Body of pancreas (tissue), 4 donors: ENCODE results near the gene NPAS2. TPM values are rescaled to one million over a fixed set of nuclear protein-coding genes. Genes with fewer than 3 reads are reported as not detected.

Experiments
- ATAC-seq: fragments of 150-250 bp; one replicate; pipeline ENCODE4 v1.9.1; 2016
- DNase-seq, 4 donors: peaks; one replicate each; pipeline ENCODE4 v3.0.0-alpha.2; 2019
- H3K27ac ChIP-seq, 4 donors: fragments of 200-600 bp; sonication (generic); 1 replicate in 3 of 4; 2 replicates in 1 of 4; pipeline versions ENCODE4 v1.5.1 to v1.6.1; 2016 to 2019; ENCODE audit warnings: mild to moderate bottlenecking in 1 of 4, mixed read lengths in 1 of 4, moderate library complexity in 1 of 4
- H3K27me3 ChIP-seq, 2 donors: fragments of 200-600 bp; sonication (generic); one replicate each; pipeline ENCODE4 v1.6.0; 2016; ENCODE audit warnings: mild to moderate bottlenecking in 1 of 2
- H3K36me3 ChIP-seq, 2 donors: fragments of 200-600 bp; sonication (generic); replicated peaks in 1 of 2; 2 replicates each; pipeline ENCODE4 v1.5.1; 2016; ENCODE audit warnings: low read depth in 2 of 2; ENCODE audit not compliant: insufficient read depth in 1 of 2
- H3K4me1 ChIP-seq: fragments of 200-600 bp; sonication (generic); one replicate; pipeline ENCODE4 v1.6.0; 2016
- H3K4me3 ChIP-seq, 2 donors: fragments of 200-600 bp; sonication (generic); 1 replicate in 1 of 2; 2 replicates in 1 of 2; pipeline ENCODE4 v1.5.1; 2016 to 2019
- H3K9me3 ChIP-seq, 3 donors: fragments of 200-600 bp; sonication (generic); 1 replicate in 2 of 3; 2 replicates in 1 of 3; pipeline ENCODE4 v1.5.1; 2016
- POLR2A ChIP-seq, 3 donors: fragments of 450-650 bp; IDR thresholded peaks; one replicate each; pipeline ENCODE4 v1.6.1; 2016; ENCODE audit warnings: antibody characterized with exemption in 3 of 3, mild to moderate bottlenecking in 2 of 3
- WGBS, 2 donors: methylation state at CpG; one replicate each; pipeline ENCODE4 v1.1.5; 2017; 5-methylcytosine and 5-hydroxymethylcytosine counted together
- intact Hi-C: fragments of 100-400 bp; cut with DNase I; formaldehyde crosslinking; loops from one replicate; pipeline ENCODE4 v1.15.1; 2023
- total RNA-seq, 2 donors: library from RNA; depleted of rRNA; stranded (reverse); fragments of >200 nt; gene quantifications; one replicate each; pipeline ENCODE4 v1.1.0, GENCODE V29; 2016
- TF ChIP-seq, protein P1 (sequence below), 7 experiments: fragments of 450-650 bp in 4 of 7; fragments of 200-600 bp in 3 of 7; sonication (generic) in 3 of 7; IDR thresholded peaks; one replicate each; pipeline ENCODE4 v1.5.1; 2016 to 2019; ENCODE audit warnings: antibody characterized with exemption in 7 of 7

Gene NPAS2
- total RNA-seq, 2 donors from 2014 or later: 32.7 to 51.7 TPM

DNA sequence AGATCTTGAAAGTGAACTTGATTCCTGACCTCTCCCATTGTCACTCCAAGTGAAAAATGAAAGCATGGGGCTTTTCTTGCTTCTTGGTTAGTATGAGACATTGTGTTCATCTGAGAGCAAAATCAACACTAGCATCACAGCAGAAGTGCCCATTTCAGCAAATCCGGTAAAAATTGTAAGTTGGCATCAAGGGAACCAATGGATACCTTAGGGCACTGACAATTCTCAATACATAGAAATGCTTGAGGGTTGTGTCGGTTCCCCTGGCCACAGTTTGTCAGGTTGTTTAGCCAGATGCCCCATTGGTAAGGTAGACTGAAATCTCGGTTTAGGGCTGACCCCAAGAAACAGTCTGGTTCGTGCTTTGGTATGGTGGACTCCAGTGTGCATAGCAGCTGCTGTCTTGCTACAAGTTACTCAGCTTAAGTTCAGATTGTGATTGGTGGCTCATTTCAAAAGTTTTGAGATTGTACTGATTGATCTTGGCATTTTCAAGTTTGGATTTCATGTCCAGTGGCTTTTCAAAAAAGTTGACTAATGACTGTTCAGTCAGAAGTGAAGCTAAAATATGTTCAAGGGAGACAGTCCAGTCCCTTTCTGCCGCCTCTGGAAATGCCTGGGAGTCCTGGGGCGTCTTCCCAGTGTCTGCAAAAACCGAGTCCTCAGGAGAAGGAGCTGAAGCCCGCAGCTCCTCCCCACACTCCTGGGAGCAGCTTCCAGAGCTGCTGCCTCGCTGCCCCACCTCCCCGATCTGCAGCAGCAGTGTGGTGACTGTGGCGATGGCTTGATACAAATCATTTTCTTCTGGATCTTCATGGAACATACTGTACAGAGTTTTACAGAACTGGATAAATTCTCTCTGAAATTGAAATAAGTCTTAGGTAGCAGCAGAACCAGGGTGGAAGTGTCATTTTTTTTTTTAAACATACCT is 187.7 kb downstream of the NPAS2 start:
- Histone ChIP-seq H3K4me1 (peaks cover 30% of the 10 kb centered on the region), H3K27ac (no peak overlapping the region)

DNA sequence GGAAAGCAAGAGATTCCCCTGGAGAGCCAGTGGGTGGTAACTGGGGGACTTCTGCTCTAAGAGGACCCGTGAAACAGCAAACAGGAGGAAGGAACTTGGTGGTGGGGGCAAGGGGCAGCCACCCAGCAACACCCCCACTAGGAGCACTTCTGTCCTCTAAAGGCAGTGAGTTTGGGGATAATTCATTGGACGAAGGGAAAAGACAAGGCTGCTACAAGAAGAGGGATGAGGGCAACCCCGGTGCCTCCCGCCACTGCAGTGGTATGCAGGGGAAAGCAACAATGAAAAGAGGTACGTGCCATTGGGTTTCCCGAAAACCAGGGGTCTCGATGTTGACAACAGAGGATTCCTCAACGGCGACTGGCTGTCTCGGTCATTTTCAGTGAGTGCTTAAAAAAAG is 191.2 kb downstream of the NPAS2 start:
- DNase-seq: peak in 1 of 4 donors; percentile 8
- Histone ChIP-seq H3K9me3 (no peaks in the 10 kb centered on the region), H3K36me3 (peaks cover 7 to 14% of the 10 kb centered on the region in 2 donors), H3K27ac (no peak overlapping the region), H3K27me3 (no peaks in the 10 kb centered on the region), H3K4me3 (no peak overlapping the region), H3K4me1 (peaks cover 8% of the 10 kb centered on the region)
- 88 to 91% methylated on average over 10 of the region's 10 CpGs for WGBS, 2 donors
- ATAC-seq: no peak
- intact Hi-C loops: loop anchor here (5.0 kb wide), 1 partner anchor 186 kb away; no protein-coding TSS in a partner anchor
- TF ChIP-seq, protein P1, sequence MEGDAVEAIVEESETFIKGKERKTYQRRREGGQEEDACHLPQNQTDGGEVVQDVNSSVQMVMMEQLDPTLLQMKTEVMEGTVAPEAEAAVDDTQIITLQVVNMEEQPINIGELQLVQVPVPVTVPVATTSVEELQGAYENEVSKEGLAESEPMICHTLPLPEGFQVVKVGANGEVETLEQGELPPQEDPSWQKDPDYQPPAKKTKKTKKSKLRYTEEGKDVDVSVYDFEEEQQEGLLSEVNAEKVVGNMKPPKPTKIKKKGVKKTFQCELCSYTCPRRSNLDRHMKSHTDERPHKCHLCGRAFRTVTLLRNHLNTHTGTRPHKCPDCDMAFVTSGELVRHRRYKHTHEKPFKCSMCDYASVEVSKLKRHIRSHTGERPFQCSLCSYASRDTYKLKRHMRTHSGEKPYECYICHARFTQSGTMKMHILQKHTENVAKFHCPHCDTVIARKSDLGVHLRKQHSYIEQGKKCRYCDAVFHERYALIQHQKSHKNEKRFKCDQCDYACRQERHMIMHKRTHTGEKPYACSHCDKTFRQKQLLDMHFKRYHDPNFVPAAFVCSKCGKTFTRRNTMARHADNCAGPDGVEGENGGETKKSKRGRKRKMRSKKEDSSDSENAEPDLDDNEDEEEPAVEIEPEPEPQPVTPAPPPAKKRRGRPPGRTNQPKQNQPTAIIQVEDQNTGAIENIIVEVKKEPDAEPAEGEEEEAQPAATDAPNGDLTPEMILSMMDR (IDR thresholded peaks at IDR 0.05): no peak
- no peak for TF ChIP-seq POLR2A (IDR thresholded peaks at IDR 0.05)

More for the DNA sequence above, 187.7 kb downstream of the NPAS2 start:
- Histone ChIP-seq H3K36me3 (peaks cover 18 to 30% of the 10 kb centered on the region in 2 donors), H3K27me3 (no peaks in the 10 kb centered on the region), H3K9me3 (no peaks in the 10 kb centered on the region), H3K4me3 (no peak overlapping the region)
- intact Hi-C loops: no loop called here
- 67 to 69% methylated on average over 11 of the region's 11 CpGs for WGBS, 2 donors
- DNase-seq (peak in 1 of 4 donors; percentile 4), ATAC-seq (no peak)
- TF ChIP-seq, protein P1 (IDR thresholded peaks at IDR 0.05): no peak
- peak in 1 of 3 donors; percentile 4 for TF ChIP-seq POLR2A (IDR thresholded peaks at IDR 0.05)

GRCh38 chr2:101012054-101012705 is 192.2 kb downstream of the NPAS2 start:
- H3K27ac ChIP-seq: no peak overlapping the region
- WGBS, 2 donors: 42 to 50% methylated on average over 8 of the region's 8 CpGs
- intact Hi-C loops: loop anchor here (5.0 kb wide), 1 partner anchor 185 kb away; no protein-coding TSS in a partner anchor

DNA sequence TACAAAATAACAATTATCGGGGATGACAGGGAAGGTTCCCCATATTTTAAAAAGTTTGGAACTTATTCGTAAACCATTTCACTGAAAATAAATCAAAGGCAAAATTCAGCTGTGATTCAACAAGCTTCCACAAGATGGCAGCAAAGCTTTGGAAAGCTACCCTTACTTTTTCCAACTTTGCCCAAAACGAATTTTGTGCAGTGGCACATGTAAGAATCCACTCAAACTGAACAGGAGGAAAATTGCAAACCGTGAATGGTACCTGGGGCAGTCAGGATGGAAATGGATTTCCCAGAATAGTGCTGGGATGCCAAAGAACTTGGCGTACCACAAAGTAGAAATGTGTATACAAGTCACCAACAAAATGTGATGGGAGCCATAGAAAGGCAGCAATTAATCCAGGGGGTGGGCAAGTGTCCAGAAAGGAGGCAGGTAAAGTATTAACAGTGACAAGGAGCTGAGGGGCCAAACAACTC is 192.8 kb downstream of the NPAS2 start:
- peak; percentile 42 to 62 (median 54) for DNase-seq
- intact Hi-C loops: loop anchor here (5.0 kb wide), 1 partner anchor 185 kb away; no protein-coding TSS in a partner anchor

More at GRCh38 chr2:101012054-101012705, 192.2 kb downstream of the NPAS2 start:
- Histone ChIP-seq H3K9me3 (no peaks in the 10 kb centered on the region), H3K27me3 (no peaks in the 10 kb centered on the region), H3K4me1 (peaks cover 4% of the 10 kb centered on the region), H3K4me3 (no peak overlapping the region), H3K36me3 (peaks cover 4 to 5% of the 10 kb centered on the region in 2 donors)
- no peak for ATAC-seq
- no peak for DNase-seq
- TF ChIP-seq, protein P1 (IDR thresholded peaks at IDR 0.05): no peak
- TF ChIP-seq POLR2A (IDR thresholded peaks at IDR 0.05): no peak

More for the DNA sequence above, 192.8 kb downstream of the NPAS2 start:
- peaks cover 4 to 5% of the 10 kb centered on the region in 2 donors for H3K36me3 ChIP-seq
- ATAC-seq: peak; percentile 56
- H3K9me3 ChIP-seq: no peaks in the 10 kb centered on the region
- H3K27me3 ChIP-seq: no peaks in the 10 kb centered on the region
- no peak overlapping the region for H3K27ac ChIP-seq
- peaks cover 4% of the 10 kb centered on the region for H3K4me1 ChIP-seq
- 27 to 29% methylated on average over 5 of the region's 5 CpGs for WGBS, 2 donors
- H3K4me3 ChIP-seq: no peak overlapping the region
- TF ChIP-seq, protein P1 (IDR thresholded peaks at IDR 0.05): peak; percentile 53 to 93 (median 85)
- TF ChIP-seq POLR2A (IDR thresholded peaks at IDR 0.05): no peak
